ENCODE results near the gene TBL3.
A peak's percentile ranks its signal among the peaks of the same experiment; 100 is the strongest.
"Not testable (repeated sequence)": the region's sequence is repeated elsewhere in the genome, so short reads cannot be mapped to it uniquely, and the experiment has no call there.

Gene TBL3

GRCh38 chr16:1944612-1945199 is 27.1 kb upstream of the TBL3 start:
- no peak for DNase-seq

GRCh38 chr16:1945559-1946391 is 26.1 kb upstream of the TBL3 start:
- no peak for DNase-seq

GRCh38 chr16:1946495-1947368 is 25.1 kb upstream of the TBL3 start:
- DNase-seq = no peak

GRCh38 chr16:1947369-1947670 is 24.5 kb upstream of the TBL3 start:
- DNase-seq = no peak

GRCh38 chr16:1949507-1949906 is 22.3 kb upstream of the TBL3 start:
- DNase-seq = no peak

GRCh38 chr16:1950047-1950446 is 21.8 kb upstream of the TBL3 start:
- DNase-seq = no peak

GRCh38 chr16:1950559-1950958 is 21.3 kb upstream of the TBL3 start:
- DNase-seq = no peak

GRCh38 chr16:1953734-1954133 is 18.1 kb upstream of the TBL3 start:
- no peak for DNase-seq

- DNase-seq = not testable (repeated sequence)
Observed at GRCh38 chr16:1957434-1958142, 14.3 kb upstream of the TBL3 start.

GRCh38 chr16:1958143-1958491 is 13.7 kb upstream of the TBL3 start:
- DNase-seq = not testable (repeated sequence)

- DNase-seq = no peak
Observed at GRCh38 chr16:1958715-1959268, 13.1 kb upstream of the TBL3 start.

- DNase-seq = peak; percentile 65
Observed at GRCh38 chr16:1959269-1960039, 12.4 kb upstream of the TBL3 start, which contains the start of gene NDUFB10. TSS of gene NDUFB10 (plus strand) at chr16:1959538. CDS start at chr16:1959625, 87 bp downstream.

- no peak for DNase-seq
Observed at GRCh38 chr16:1960665-1961630, 10.9 kb upstream of the TBL3 start.

- DNase-seq = no peak
Observed at GRCh38 chr16:1961651-1962067, 10.2 kb upstream of the TBL3 start.

GRCh38 chr16:1962161-1963153 is 9.4 kb upstream of the TBL3 start:
- DNase-seq = not testable (repeated sequence)

- no peak for DNase-seq
Observed at GRCh38 chr16:1963806-1964505, 7.9 kb upstream of the TBL3 start.

- DNase-seq = peak; percentile 99
Observed at GRCh38 chr16:1964506-1965395, 7.1 kb upstream of the TBL3 start, which contains the start of gene RPS2. TSS of gene RPS2 (minus strand) at chr16:1964826. CDS start at chr16:1964625, 201 bp downstream.

All from NCI-H2227 treated with DMSO at 0.1 percent for 48 hours (cell line).